ENCODE results near the gene RPL7L1.

GRCh38 chr6:42898891-42899361 lies 19.5 kb downstream of the RPL7L1 start:
- TF ChIP-seq CTCF (conservative IDR thresholded peaks at IDR 0.05) (peak; percentile 90), EZH2 (IDR thresholded peaks at IDR 0.05; ENCODE audit: low read depth) (no peak)

Measured in PC-9 (cell line).